GM21526 (cell line): ENCODE measurements around the gene ZNF280A.
"Not testable (repeated sequence)": the region's sequence is repeated elsewhere in the genome, so short reads cannot be mapped to it uniquely, and the experiment has no call there.

Experiments used
- ATAC-seq: cut with Tn5 transposase; IDR thresholded peaks from one replicate; pipeline ENCODE4 v1.9.1; 2021; ENCODE audit warnings: moderate library complexity; ENCODE audit not compliant: unreplicated experiment, low FRiP score

The ZNF280A gene

GRCh38 chr22:22545084-22545483 lies 25.0 kb upstream of the ZNF280A start:
- ATAC-seq, result no peak

GRCh38 chr22:22538226-22538989 lies 18.3 kb upstream of the ZNF280A start:
- no peak for ATAC-seq

- no peak for ATAC-seq
These were observed 16.8 kb upstream of the ZNF280A start for GRCh38 chr22:22536916-22537315.

GRCh38 chr22:22536515-22536914 lies 16.4 kb upstream of the ZNF280A start:
- ATAC-seq, result no peak

- ATAC-seq, result no peak
These were observed 15.6 kb upstream of the ZNF280A start for GRCh38 chr22:22535662-22536061.

- no peak for ATAC-seq
These were observed 14.7 kb upstream of the ZNF280A start for GRCh38 chr22:22534604-22535415.

- ATAC-seq, result no peak
These were observed 13.8 kb upstream of the ZNF280A start for GRCh38 chr22:22533863-22534262.

GRCh38 chr22:22533417-22533816 lies 13.3 kb upstream of the ZNF280A start:
- no peak for ATAC-seq

- not testable (repeated sequence) for ATAC-seq
These were observed 12.5 kb upstream of the ZNF280A start for GRCh38 chr22:22532547-22533071.

- no peak for ATAC-seq
These were observed 11.9 kb upstream of the ZNF280A start for GRCh38 chr22:22531770-22532546.

GRCh38 chr22:22528780-22529179 lies 8.7 kb upstream of the ZNF280A start:
- ATAC-seq, result no peak

- ATAC-seq, result no peak
These were observed 7.2 kb upstream of the ZNF280A start for GRCh38 chr22:22527312-22527711.

GRCh38 chr22:22526125-22526912 lies 6.2 kb upstream of the ZNF280A start:
- no peak for ATAC-seq

- ATAC-seq, result no peak
These were observed 3.4 kb upstream of the ZNF280A start for GRCh38 chr22:22523494-22523893.

- ATAC-seq, result no peak
These were observed 1.6 kb upstream of the ZNF280A start for GRCh38 chr22:22521631-22522030.

GRCh38 chr22:22520667-22521602 lies 865 bp upstream of the ZNF280A start:
- ATAC-seq, result no peak

GRCh38 chr22:22519591-22519990 lies 479 bp downstream of the ZNF280A start:
- no peak for ATAC-seq

- no peak for ATAC-seq
These were observed 3.1 kb downstream of the ZNF280A start for GRCh38 chr22:22516992-22517391.

- no peak for ATAC-seq
These were observed 4.2 kb downstream of the ZNF280A start for GRCh38 chr22:22515890-22516289.
